Measurements from ENCODE around the gene DFFA. TPM values are rescaled to one million over a fixed set of nuclear protein-coding genes. Genes with fewer than 3 reads are reported as not detected.
"Not testable (repeated sequence)": the region's sequence is repeated elsewhere in the genome, so short reads cannot be mapped to it uniquely, and the experiment has no call there.

Gene DFFA
- polyA plus RNA-seq, 4 donors: 38.8 to 45.8 (median 42.9) TPM

GRCh38 chr1:10471411-10472219 is 714 bp downstream of the DFFA start:
- DNase-seq (ENCODE audit: low read depth in 4 of 4, low spot score in 3 of 4): no peak

DNA sequence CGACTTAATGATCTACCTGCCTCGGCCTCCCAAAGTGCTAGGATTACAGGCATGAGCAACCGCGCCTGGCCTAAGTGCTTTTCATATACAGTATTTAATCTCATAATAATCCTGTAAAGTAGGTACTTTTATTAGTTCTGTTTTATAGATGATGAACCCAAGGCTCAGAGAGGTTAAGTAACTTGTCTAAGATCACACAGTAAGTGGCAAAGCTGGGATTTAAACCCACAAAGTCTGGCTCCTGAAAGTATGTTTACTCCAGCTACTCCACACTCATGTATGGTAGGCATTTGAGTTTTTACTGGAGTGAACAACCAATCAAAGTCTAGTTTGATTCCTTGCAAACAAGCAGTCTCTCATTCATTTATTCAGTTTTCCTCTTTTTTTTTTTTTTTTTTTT is 2.3 kb downstream of the DFFA start:
- DNase-seq (ENCODE audit: low read depth in 4 of 4, low spot score in 3 of 4): no peak

DNA sequence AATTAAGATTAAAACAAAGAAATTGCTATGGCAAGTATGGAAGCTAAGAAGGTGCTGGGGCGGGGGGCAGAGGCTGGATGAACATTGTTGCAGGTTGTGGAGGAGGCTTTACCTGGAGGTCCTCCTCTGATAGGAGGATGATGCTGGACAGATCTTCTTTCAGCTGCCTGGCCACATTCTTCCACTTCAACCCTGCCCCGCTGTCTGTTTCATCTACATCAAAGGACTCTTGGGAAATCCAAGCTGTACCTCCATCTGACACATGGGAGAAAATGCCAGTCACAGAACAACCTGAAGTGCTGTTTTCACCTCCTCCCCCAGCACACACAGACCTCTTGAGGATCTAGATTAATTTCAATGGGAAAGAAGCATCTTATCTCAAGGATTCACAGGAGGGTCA is 5.3 kb downstream of the DFFA start:
- no peak for DNase-seq (ENCODE audit: low read depth in 4 of 4, low spot score in 3 of 4)

DNA sequence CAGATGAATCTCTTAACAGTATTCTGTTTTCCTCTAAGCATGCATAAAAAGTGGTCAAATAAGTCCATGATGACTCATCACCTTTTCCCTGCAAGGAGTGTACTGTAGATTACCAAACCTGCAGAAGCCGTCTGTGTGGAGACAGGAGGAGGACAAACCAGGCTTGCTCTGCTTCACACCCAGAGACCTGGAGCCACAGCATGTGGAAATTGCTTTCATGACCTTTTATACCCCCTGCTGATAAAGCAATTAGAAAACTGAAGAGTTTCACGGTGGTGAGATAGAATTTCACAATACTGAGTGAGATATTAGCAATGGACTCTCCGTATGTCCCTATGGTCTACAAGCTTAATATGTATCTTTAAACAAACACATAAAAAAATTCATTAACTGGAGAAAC is 13.1 kb downstream of the DFFA start:
- no peak for DNase-seq (ENCODE audit: low read depth in 4 of 4, low spot score in 3 of 4)

DNA sequence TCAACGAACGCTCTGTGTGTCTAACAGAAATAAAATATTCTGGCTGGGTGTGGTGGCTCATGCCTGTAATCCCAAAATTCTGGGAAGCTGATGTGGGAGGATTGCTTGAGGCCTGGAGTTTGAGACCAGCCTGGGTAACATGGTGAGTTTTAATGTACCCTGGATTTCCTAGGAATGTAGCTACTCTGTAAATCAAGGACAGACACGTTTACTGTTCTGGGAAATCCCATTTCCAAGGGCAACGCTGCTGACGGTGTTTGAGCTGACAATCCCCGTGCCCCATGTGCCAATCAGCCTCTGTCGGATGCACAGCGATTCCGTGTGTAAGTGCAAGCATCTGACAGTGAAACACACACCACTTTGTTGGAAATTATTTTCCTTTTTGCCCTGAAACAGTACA is 14.5 kb downstream of the DFFA start:
- DNase-seq (ENCODE audit: low read depth in 4 of 4, low spot score in 3 of 4): no peak

DNA sequence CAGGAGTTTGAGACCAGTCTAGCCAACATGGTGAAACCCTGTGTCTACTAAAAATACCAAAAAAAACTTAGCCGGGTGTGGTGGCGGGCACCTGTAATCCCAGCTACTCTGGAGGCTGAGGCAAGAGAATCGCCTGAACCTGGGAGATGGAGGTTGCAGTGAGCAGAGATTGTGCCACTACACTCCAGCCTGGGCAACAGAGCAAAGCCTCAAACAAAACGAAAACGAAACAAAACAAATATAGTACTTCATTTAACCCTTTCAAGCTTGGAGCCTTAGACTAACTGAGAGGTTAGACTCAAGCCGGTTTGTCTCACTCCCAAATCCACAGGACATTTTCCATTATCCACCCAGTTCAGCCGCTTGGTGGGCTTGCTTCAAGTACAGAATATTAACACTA is 14.9 kb downstream of the DFFA start:
- not testable (repeated sequence) for DNase-seq (ENCODE audit: low read depth in 4 of 4, low spot score in 3 of 4)

GRCh38 chr1:10456661-10457060 is 15.7 kb downstream of the DFFA start:
- DNase-seq (ENCODE audit: low read depth in 4 of 4, low spot score in 3 of 4): no peak

GRCh38 chr1:10456048-10456447 is 16.3 kb downstream of the DFFA start:
- DNase-seq (ENCODE audit: low read depth in 4 of 4, low spot score in 3 of 4): no peak

GRCh38 chr1:10451287-10451686 is 21.0 kb downstream of the DFFA start:
- DNase-seq (ENCODE audit: low read depth in 4 of 4, low spot score in 3 of 4): no peak

- no peak for DNase-seq (ENCODE audit: low read depth in 4 of 4, low spot score in 3 of 4)
Measured at GRCh38 chr1:10450836-10451235, 21.5 kb downstream of the DFFA start.

DNA sequence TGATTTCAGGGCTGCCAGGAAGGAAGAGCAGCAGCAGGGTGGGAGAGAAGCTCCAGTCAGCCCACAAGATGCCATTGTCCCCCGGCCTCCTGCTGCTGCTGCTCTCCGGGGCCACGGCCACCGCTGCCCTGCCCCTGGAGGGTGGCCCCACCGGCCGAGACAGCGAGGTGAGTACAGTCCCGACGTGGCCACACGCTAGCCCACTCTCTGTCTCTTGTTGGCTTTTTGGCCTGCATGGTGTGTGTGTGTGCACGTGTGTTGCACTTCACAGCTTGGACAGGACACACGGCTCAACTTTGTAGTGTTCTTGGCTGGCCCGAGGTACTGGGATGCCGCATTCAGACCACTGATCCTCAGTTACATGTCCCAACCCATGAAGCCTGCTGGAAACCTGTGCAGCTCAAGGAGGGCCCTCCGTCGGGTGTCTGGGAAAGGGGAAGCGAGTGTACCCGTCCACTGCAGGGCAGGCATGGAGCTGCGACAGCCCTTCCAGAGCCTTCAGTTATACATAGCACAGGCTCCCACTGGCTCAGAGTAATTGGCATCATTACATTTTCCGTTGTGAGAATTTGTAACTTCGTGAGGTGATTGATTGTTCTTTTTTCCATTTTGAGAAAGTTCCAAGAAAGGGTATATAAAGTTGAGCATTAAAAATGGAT is 22.0 kb downstream of the DFFA start:
- DNase-seq (ENCODE audit: low read depth in 4 of 4, low spot score in 3 of 4): no peak

GRCh38 chr1:10449751-10450150 is 22.6 kb downstream of the DFFA start, which contains the start of gene CORT:
Gene CORT, plus strand, starts transcription at chr1:10450031. Its CDS starts 193 bp downstream, at chr1:10450224.
- no peak for DNase-seq (ENCODE audit: low read depth in 4 of 4, low spot score in 3 of 4)

- DNase-seq (ENCODE audit: low read depth in 4 of 4, low spot score in 3 of 4): no peak
Measured at GRCh38 chr1:10446790-10447422, 25.4 kb downstream of the DFFA start.

- no peak for DNase-seq (ENCODE audit: low read depth in 4 of 4, low spot score in 3 of 4)
Measured at GRCh38 chr1:10444795-10445397, 27.4 kb downstream of the DFFA start.

DNA sequence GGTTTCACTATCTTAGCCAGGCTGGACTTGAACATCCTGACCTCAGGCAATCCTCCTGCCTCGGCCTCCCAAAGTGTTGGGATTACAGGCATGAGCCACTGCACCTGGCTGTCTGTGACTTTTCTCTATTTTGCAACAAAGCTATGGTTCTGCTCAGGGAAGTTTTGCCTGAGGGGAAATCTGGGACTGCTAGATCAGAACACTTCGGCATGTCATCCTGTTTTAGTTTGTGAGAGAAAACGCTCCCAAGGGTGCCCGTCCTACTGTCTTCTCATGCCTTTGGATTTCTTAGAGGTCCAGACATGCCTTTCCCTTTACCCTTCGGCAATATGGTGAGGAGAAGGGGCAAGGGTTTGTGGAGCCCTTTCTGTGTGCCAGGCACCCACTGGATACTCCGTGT is 28.1 kb downstream of the DFFA start:
- DNase-seq (ENCODE audit: low read depth in 4 of 4, low spot score in 3 of 4): no peak

GRCh38 chr1:10440794-10441193 is 31.5 kb downstream of the DFFA start:
- no peak for DNase-seq (ENCODE audit: low read depth in 4 of 4, low spot score in 3 of 4)

- DNase-seq (ENCODE audit: low read depth in 4 of 4, low spot score in 3 of 4): no peak
Measured at GRCh38 chr1:10440305-10440704, 32.0 kb downstream of the DFFA start.

GRCh38 chr1:10438677-10439163 is 33.6 kb downstream of the DFFA start:
- no peak for DNase-seq (ENCODE audit: low read depth in 4 of 4, low spot score in 3 of 4)

DNA sequence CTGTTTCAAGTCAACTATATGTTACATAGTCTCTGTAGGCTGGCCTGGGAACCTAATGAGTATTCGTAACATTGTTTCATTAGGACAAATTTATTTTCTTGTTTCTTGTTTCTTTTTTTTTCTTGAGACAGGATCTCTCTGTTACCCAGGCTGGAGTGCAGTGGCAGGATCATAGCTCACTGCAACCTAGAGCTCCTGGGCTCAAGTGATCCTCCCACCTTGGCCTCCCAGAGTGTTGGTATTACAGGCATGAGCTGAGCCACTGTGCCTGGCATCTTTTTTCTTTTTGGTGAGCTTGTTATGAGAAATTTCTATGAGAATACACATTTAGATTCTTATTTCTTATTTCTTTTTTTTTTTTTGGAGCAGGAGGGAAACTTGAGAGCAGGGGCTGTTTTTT is 35.3 kb downstream of the DFFA start:
- DNase-seq (ENCODE audit: low read depth in 4 of 4, low spot score in 3 of 4): no peak

- no peak for DNase-seq (ENCODE audit: low read depth in 4 of 4, low spot score in 3 of 4)
Measured at GRCh38 chr1:10434590-10434989, 37.7 kb downstream of the DFFA start.

DNA sequence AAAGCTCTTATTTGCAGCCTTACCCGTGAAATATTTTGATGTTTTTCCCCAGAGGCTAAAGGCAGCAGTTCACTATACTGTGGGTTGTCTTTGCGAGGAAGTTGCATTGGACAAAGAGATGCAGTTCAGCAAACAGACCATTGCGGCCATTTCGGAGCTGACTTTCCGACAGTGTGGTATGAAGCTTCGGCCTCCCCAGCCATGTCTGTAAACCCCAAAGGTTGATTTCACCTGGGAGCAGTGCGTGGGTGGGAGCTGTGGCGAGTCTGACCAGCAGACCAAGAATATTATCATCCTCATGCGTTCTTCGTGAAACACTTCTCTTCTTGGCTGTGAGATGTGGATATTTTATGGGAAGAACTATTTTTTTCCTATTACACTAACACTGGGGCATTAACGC is 38.5 kb downstream of the DFFA start:
- no peak for DNase-seq (ENCODE audit: low read depth in 4 of 4, low spot score in 3 of 4)
